ENCODE data around the gene HTT-AS. TPM values are rescaled to one million over a fixed set of nuclear protein-coding genes. Genes with fewer than 3 reads are reported as not detected.

Gene HTT-AS
- total and polyA plus RNA-seq, 2 of the 8 experiments (the other 6 are each of a cell fraction or from before 2014, with no cell fraction given), result not detected

DNA sequence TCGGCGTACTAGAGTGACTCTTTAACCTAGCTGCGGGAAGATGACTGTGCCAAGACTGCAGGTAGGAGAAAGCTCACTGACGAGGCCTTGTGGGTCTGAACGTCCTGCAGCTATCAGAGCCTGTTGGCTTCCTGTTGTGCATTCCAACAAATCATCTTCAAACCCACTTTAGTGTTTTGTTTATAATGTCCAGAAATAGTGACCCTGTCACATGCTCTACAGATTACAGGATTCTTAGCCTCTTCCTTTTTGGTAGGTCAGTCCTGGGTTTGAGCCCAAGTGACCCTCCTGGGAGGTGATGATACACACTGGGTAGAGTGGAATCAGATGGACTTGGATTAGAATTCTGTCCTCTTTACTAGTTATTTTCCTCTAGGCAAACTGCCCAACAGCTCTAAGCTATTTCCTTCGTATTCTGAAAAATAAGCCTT, 33.4 kb upstream of the HTT-AS start:
- CTCF ChIA-PET (ENCODE audit: partially characterized antibody), result interaction anchor here (0.7 to 2.2 kb wide), 20 partner anchors 9 to 158 kb away, joined by 3 to 10 read pairs (median 4); no protein-coding TSS in a partner anchor
- no peak for FAIRE-seq
- WGBS, 2 experiments (ENCODE audit: extremely low coverage in 1 of 2, insufficient coverage in 1 of 2, insufficient read length in 1 of 2, insufficient replicate concordance in 2 of 2, low coverage in 1 of 2, low lambda C conversion rate in 2 of 2, missing lambda C conversion rate in 1 of 2), result 95% methylated on average over 6 of the region's 6 CpGs; no CpG with 5 or more reads in 1 of the 2 experiments

More for the DNA sequence above, 33.4 kb upstream of the HTT-AS start:
- Histone ChIP-seq H3K4ac (replicated peaks; ENCODE audit: insufficient read length, low read depth, low read length) (no peak overlapping the region), H2AFZ (ENCODE audit: low read length) (no peak overlapping the region), H4K91ac (replicated peaks; ENCODE audit: insufficient read length, low read length) (no peak overlapping the region), H3K27ac (ENCODE audit: low read depth, low read length) (no peak overlapping the region), H2BK15ac (ENCODE audit: low read length) (no peak overlapping the region), H2AK5ac (ENCODE audit: low read depth, low read length) (no peak overlapping the region), H3K23ac (ENCODE audit: insufficient read length) (no peak overlapping the region), H2BK5ac (ENCODE audit: low read depth, low read length) (no peak overlapping the region), H3K14ac (ENCODE audit: insufficient read length) (no peak overlapping the region), H3K4me1 (replicated peaks in 1 of 4; ENCODE audit: control insufficient read depth in 3 of 4, insufficient read depth in 4 of 4, low read length in 3 of 4) (no peaks in the 10 kb centered on the region), H3K36me3 (ENCODE audit: control insufficient read depth in 2 of 4, insufficient read depth in 4 of 4, low read length in 3 of 4) (peaks cover 19 to 46% (median 29%) of the 10 kb centered on the region in 4 experiments), H3K23me2 (ENCODE audit: low read depth, low read length) (no peaks in the 10 kb centered on the region), H3K9me3 (ENCODE audit: insufficient read depth in 2 of 2, low read depth in 1 of 2, low read length in 1 of 2) (no peaks in the 10 kb centered on the region), H3K79me1 (ENCODE audit: low read depth, low read length) (peaks cover 5% of the 10 kb centered on the region), H4K20me1 (replicated peaks in 1 of 2; ENCODE audit: control insufficient read depth in 1 of 2, insufficient read depth in 2 of 2, low read length in 2 of 2) (peaks cover 2 to 9% of the 10 kb centered on the region in 2 experiments), H2BK20ac (ENCODE audit: low read length) (no peak overlapping the region), H3K27me3 (replicated peaks in 1 of 4; ENCODE audit: control insufficient read depth in 3 of 4, extremely low read depth in 1 of 4, insufficient read depth in 3 of 4, low read length in 3 of 4) (no peaks in the 10 kb centered on the region), H2BK12ac (ENCODE audit: low read depth, low read length) (no peak overlapping the region), H3K79me2 (ENCODE audit: control insufficient read depth in 1 of 2, insufficient read depth in 2 of 2, low read length in 2 of 2) (peaks cover 0 to 2% of the 10 kb centered on the region in 2 experiments; a peak in 1 of 4 replicates), H4K5ac (ENCODE audit: insufficient read length, low read depth, low read length) (no peak overlapping the region), H3K9ac (replicated peaks in 1 of 4; ENCODE audit: extremely low read depth in 1 of 4, low read depth in 3 of 4, low read length in 3 of 4) (no peak overlapping the region), H3K56ac (replicated peaks; ENCODE audit: insufficient read length, low read depth, low read length) (no peak overlapping the region), H3K18ac (ENCODE audit: extremely low read depth, low read length) (no peak overlapping the region), H4K8ac (ENCODE audit: extremely low read depth, insufficient read depth, low read length) (no peak overlapping the region), H3K4me2 (ENCODE audit: insufficient read depth in 1 of 2, low read depth in 2 of 2, low read length in 2 of 2) (no peak overlapping the region), H3K4me3 (ENCODE audit: extremely low read depth in 1 of 4, insufficient read depth in 2 of 4, low read depth in 3 of 4, low read length in 4 of 4) (no peak overlapping the region), H2BK120ac (replicated peaks; ENCODE audit: low read depth, low read length) (no peak overlapping the region)
- POLR2A ChIA-PET (ENCODE audit: partially characterized antibody), result no interaction called here
- TF ChIP-seq, protein P1, sequence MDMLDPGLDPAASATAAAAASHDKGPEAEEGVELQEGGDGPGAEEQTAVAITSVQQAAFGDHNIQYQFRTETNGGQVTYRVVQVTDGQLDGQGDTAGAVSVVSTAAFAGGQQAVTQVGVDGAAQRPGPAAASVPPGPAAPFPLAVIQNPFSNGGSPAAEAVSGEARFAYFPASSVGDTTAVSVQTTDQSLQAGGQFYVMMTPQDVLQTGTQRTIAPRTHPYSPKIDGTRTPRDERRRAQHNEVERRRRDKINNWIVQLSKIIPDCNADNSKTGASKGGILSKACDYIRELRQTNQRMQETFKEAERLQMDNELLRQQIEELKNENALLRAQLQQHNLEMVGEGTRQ (IDR thresholded peaks at IDR 0.05; ENCODE audit: low read length), result no peak
- TF ChIP-seq YY1 (IDR thresholded peaks at IDR 0.05; ENCODE audit: low read depth, low read length), result no peak
- no peak for TF ChIP-seq TEAD4 (IDR thresholded peaks at IDR 0.05; ENCODE audit: low read depth, low read length)
- TF ChIP-seq TCF12 (IDR thresholded peaks at IDR 0.05; ENCODE audit: low read depth, low read length), result no peak
- TF ChIP-seq SAP30 (IDR thresholded peaks at IDR 0.05; ENCODE audit: insufficient read depth, insufficient replicate concordance, low read length), result no peak
- TF ChIP-seq BRCA1 (IDR thresholded peaks at IDR 0.05; ENCODE audit: low read depth, low read length), result no peak
- no peak for TF ChIP-seq CTCF (IDR thresholded peaks at IDR 0.05; ENCODE audit: control extremely low read depth in 1 of 3, insufficient read depth in 1 of 3, low read depth in 1 of 3, low read length in 3 of 3)
- TF ChIP-seq CHD1 (IDR thresholded peaks at IDR 0.05; ENCODE audit: low read depth, low read length), result no peak
- no peak for TF ChIP-seq TAF7 (optimal IDR thresholded peaks at IDR 0.05; ENCODE audit: borderline replicate concordance, low read depth, low read length)
- TF ChIP-seq FOSL1 (IDR thresholded peaks at IDR 0.05; ENCODE audit: insufficient read depth, low read depth, low read length), result no peak
- no peak for DNase-seq (ENCODE audit: low read depth in 1 of 2, low spot score in 2 of 2)
